ENCODE results near the gene GUK1.

Gene GUK1

DNA sequence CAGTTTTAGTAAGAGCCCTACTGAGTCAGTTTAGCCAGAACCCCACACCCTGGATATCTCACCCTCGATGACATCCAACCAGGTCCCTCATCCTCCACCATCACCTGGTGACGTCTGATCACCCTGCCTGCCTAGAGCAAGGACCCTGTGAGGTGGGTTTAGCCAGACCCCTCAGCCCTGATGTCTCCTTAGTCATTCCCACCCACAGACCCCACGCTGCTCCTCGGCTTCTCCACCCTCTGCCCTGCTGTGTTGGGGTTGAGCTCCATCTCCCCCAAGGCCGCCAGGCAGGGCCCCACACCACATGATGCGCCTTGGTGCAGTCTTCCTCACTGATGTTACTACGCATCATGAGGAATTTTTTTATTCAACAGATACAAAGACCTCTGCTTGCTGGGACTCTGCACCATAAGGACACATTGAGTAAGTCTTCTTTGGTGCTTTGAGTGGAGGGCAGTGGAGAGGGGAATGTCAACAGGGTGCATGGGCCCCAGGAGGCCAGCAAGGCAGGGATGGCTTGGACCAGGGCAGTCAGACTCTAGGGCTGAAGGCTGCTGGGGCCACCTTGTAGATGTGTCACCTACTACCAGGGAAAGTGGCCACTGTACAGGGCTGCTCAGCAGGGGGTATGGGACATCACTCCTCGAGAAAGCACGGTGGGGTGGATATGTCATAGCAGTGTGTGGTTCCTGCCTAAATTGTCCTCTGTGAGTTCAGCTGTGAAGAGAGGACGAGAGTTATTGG lies 23.9 kb downstream of the GUK1 start:
- DNase-seq: no peak

DNA sequence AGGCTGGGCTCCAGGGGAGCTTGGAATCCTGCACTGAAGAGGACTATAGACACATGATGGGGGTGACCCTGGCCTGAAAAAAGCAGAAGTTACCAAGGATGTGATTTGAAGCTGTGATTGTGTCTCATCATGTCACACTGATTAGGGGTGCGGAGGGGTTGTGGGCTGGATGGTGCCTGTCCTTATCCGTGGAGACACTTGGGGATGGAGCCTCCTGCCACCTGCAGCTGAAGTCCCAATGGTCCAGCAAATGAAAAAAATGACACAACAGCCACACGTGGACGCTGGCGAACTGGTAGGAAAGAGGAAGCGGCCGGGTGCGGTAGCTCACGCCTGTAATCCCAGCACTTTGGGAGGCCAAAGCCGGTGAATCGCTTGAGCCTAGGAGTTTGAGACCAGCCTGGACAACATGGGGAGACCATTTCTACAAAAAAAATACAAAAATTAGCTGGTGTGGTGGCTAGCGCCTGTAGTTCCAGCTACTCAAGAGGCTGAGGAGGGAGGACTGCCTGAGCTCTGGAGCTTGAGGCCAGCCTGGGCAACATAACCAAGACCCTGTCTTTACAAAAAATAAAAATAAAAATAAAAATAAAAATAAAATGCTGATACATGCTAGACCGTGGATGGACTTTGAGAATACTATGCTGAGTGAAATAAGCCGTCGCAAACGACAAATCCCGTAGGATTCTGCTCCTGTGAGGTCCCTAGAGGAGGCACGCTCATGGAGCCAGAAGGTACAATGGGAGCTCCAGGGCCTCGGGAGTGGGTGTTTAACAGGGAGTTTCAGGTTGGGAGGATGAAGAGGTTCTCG lies 24.7 kb downstream of the GUK1 start:
- DNase-seq: no peak

DNA sequence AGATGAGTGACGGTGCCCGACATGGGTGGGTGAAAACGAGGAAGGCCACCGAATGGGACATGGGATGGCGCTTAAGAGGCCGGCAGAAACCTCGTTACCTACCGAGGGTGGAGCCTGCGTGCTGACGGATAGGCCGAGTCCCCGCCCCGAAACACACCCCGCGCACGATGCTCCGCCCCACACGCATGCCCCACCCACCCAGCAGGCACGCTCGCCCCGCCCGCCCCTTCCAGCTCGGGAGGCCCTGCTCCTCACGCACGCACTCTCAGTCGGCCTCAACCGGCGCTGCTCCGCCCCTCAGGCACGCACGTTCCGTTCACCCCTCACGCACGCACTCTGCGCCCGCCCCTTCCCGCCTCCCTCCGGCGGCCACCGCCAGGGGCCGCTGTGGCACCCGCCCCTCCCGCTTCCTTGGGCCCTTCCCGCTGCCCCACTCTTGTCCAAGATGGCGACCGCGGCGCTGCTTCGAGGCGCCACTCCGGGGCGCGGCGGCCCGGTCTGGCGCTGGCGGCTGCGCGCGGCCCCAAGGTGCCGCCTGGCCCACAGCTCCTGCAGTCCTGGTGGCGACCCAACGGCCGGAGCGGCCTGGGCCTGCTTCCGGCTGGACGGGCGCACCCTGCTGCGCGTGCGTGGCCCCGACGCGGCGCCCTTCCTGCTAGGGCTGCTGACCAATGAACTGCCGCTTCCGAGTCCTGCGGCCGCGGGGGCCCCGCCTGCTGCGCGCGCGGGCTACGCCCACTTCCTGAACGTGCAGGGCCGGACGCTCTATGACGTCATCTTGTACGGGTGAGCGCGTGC lies 25.5 kb downstream of the GUK1 start, which contains the start of gene IBA57:
Gene IBA57, plus strand, starts transcription at position 433 of the 798 bp plus-strand sequence. Its CDS starts 13 bp downstream, at position 446.
- peak; percentile 100 for DNase-seq

DNA sequence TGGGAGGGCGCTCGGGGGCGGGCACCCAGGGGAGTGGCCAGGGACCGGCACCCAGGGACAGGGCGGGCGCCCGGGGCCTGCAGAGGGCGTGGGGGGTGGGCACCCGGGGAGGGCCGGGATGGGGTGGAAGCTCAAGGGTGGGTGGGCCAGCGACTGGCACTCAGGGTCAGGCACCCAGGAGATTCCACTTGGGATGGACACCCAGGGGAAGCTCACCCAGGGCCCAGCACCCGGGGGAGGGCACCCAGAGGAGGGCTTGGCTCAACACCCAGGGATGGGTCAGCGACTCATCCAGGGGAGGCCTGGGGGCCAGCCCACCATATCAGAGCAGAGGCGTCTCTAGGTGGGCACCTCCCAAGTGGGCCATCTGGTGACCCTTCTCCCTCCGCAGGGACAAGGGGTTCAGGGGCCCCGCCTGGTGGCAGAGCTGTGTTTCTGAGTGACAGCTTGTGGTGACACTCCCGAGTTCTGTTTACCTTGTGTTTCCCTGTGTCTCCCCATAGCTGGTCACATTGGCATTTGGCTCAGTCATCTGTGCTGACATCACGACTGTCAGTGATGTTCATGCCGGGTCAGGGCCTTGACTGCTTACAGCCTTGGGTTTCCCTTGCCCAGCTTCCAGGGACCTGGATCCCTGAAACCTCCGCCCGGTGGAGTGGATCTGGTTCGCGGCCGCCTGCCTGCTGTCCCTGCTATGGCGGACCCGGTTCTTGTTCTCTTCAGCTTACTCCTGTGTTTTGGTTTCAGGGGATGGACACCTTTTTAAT lies 26.3 kb downstream of the GUK1 start:
- DNase-seq: peak; percentile 73

DNA sequence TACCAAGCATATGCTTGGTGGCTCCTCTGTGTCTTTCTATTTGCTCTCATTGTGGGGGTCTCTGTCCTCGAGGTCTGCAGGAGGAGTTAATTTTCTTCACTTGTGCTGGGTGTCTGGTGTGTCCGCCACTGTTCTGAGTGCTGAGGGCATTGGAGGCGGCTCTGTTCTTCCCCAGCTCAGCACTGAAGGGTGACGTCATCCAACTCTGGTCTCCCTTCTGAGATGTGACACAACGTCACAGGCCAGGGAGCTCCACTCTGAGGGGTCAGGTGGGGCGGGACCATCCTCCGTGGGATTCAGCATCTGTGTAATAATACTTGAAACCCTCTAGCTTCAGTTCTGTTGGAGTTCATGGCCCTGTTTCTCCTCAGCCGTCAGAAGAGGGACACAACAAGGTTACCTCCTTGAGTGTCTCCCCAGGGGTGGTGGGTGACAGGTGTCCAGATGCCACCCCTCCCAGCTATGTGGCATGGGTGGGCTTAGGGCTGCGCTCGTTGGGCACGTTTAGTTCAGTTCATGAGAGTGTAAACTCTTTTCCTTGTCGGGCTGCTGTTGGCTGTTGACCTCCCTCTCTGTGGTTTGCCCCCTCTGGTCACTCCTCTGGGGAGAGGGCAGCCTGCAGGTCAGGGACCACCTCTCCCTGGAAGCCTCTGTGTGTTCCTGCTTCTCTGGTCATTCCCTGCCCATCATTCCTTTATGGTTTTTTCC lies 28.6 kb downstream of the GUK1 start:
- DNase-seq: no peak

DNA sequence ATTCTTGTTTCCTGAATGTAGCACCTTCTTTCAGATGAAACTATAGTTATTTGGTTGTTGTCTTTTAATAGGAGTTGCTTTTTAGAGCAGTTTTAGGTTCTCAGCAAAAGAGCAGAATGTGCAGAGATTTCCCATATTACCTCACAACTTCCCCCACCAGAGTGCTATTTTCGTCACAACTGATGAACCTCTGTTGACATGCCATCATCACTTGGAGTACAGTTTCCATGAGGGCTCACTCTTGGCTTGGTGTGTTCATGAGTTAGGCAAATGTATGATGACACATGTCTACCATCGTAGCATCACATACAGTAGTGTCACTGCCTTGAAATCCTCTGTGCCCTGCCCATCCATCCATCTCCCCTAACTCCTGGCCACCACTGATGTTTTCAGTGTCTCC lies 29.3 kb downstream of the GUK1 start:
- no peak for DNase-seq

DNA sequence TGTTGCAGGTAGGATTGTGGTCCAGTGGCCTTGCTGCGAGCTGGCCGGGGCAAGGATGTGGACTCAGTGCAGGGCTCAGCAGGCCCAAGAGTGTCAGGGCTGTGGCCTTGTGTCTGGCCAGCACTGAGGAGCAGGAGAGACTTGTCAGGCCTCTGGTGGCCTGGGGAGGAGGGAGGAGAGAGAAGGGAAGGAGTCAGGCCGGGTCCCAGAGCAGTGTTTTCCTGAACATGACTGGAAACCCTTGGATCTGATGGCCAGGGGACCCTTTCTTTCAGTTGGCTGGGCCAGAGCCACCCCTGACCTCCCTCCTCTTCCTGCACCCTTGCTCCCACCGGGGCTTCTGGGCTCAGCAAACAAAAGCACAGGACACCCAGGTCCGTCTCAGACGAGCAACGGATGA lies 30.6 kb downstream of the GUK1 start:
- DNase-seq: no peak

DNA sequence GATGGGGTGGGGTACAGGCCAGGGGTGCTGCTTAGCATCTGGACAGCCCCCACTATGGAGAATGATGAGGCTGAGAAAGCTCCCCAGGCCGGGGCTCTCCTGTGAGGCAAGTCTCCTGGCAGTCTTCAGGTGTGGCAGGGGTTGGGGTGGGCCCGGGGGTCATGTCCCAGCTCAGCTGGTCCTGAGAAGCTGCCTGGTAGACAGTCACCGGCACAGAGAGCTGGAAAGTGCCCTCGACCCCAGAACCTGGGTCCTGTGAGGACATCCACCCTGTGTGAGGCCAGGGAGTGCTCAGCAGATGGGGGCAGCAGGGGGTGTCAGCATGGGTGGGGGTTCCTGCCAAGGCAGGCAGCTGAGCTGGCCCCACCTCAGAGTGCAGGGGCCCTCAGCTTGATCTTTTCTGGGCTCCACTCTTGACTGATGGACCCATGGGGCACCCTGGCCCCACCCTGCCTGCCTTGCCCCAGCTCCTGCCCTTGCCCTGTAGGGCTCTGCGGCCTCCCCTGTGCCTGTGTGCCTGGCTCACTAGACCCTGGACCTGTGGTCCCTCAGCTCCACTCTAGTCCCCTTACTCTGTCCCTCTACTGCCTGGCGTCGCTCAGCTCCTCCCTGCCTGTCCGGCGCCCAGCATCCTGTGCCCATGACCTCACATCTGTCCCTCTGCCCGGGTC lies 31.3 kb downstream of the GUK1 start:
- DNase-seq: no peak

DNA sequence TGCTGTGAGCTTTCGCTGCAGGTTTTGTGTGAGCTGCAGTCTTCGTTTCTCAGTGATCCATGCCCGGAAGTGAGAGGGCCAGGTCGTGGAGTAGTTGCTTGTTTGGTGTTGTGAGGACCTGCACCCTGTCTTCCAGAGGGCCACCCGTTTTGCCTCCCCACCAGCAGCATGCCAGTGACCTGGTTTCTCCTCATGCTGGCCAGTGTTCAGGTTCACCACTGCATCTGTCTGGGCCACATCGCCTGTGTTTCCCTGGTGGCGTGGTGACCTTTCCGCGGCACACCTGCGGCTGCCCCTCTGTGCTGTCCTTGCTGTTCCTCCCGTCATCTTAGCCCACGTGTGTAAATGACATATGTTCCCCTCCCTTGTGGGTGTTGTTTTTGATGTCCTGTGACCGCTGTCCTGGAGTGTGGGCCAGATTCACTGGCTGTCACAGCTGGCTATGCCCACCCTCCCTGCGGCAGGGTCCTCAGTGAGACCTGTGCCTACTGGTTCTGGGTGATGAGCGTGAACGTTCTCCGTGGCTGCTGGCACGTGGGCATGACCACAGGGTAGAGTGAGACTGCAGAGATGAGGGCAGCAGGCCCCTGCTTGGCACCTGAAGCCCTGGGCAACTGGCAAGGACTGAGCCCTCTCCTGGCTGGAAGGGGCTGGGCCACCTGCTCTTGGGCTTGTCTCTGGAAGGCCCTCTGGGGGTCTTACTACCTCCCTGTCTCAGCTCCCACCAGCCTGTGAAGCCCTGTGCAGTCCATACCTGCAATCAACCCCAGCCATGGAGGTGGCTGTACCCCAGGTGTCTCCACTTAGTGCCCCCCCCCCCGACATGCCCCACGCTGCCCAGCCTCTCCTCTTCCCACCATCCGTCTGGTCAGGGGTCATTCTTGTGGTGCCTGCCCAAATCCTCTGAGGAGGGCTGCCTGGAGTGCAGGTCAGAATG lies 32.8 kb downstream of the GUK1 start:
- no peak for DNase-seq

DNA sequence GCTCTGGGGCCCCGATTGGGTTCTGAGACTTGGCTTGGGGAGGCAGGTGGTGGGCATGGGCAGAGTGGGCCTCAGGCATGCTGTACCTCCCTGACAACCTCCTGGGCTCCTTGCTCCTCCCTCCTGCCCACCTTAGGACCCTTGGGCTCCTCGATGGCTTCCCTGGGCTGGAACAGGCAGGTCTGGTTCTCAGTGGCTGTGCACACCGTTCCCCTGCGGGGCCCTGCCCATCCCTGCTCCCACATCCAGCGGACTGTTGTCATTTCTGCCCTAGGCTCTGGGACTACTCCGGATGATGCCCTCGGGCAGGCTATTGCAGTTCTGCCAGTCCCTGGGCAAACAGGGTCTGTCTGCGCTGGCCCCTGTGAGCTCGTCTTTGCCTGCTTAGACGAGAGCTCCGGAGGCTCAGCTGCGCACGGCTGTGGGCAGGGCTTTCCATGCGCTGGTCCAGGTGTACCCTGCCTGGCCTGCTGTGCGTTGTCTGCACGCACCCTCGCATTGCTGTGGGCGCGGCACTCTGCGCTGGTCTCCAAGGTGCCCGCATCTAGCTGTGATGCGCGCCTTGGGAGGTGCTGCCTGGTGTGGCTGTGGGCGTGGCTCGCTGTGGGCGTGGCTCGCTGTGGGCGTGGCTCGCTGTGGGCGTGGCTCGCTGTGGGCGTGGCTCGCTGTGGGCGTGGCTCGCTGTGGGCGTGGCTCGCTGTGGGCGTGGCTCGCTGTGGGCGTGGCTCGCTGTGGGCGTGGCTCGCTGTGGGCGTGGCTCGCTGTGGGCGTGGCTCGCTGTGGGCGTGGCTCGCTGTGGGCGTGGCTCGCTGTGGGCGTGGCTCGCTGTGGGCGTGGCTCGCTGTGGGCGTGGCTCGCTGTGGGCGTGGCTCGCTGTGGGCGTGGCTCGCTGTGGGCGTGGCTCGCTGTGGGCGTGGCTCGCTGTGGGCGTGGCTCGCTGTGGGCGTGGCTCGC lies 33.7 kb downstream of the GUK1 start:
- DNase-seq: peak; percentile 34

DNA sequence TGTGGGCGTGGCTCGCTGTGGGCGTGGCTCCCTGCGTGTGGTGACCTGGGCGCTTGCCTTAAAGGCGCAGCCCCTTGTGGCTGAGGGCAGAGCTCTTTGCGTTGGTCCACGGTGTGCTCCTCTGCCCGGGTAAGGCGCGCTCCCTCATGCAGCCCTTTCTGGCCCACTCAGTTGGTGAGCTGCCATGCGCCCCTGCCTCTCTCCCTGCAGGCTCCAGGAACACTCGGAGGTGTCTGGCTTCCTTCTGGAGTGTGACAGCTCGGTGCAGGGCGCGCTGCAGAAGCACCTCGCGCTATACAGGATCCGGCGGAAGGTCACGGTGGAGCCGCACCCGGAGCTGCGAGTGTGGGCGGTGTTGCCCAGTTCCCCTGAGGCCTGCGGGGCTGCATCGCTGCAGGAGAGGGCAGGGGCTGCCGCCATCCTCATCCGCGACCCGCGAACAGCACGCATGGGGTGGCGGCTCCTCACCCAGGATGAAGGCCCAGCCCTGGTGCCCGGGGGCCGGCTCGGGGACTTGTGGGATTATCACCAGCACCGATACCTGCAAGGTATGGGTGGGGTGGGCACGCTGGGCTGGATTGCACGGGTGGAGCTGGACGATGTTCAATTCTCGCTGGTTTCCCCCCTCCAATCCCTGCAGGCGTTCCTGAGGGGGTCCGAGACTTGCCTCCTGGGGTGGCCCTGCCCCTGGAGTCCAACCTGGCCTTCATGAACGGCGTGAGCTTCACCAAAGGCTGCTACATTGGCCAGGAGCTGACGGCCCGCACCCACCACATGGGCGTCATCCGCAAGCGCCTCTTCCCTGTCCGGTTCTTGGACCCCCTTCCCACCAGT lies 34.6 kb downstream of the GUK1 start:
- DNase-seq: no peak

DNA sequence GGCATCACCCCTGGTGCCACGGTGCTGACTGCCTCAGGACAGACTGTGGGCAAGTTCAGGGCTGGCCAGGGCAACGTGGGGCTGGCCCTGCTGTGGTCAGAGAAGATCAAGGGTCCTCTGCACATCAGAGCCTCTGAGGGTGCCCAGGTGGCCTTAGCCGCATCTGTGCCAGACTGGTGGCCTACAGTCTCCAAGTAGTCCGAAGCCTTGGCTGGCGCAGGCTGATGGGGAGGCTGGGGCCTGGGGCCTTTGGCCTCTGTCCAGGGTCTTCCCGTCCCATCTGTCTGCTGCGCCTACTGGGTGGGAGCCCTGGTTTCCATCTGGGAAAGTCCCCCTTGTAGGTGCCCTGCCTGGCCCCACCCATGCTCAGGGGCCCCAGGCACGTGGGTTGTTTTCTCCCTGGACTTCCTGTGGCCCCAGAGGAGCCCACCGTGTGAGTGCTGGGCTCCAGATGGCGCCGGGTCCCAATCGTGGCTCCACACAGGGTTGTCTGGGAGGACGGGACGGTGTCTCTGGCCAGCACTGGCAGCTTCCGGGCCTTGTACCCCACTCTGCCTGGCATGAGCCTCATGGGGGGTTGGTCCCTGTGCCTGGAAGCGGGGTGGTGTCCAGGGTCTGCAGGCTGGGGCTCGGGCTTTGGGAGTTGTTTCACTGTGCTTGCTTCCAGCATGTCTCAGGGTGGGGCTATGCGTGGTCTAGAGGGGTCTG lies 35.4 kb downstream of the GUK1 start:
- DNase-seq: no peak

DNA sequence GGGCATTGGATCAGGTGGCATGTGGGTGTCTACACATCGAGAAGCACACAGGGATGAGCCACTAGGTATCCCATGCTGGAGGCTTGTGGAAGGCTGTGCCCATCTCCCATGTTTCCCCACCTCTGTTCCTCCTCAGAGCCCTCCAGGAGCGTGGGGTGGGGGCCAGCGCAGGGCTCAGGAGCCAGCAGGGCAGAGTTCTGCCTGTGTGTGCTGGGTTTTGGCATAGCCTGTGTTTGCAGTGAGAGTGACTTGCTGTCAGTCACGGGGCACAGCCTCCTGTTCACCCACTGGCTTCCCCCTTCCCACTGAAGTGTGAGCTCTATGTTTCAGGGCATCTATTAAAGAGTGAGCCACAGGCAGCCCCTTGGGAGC lies 35.9 kb downstream of the GUK1 start:
- DNase-seq: no peak

DNA sequence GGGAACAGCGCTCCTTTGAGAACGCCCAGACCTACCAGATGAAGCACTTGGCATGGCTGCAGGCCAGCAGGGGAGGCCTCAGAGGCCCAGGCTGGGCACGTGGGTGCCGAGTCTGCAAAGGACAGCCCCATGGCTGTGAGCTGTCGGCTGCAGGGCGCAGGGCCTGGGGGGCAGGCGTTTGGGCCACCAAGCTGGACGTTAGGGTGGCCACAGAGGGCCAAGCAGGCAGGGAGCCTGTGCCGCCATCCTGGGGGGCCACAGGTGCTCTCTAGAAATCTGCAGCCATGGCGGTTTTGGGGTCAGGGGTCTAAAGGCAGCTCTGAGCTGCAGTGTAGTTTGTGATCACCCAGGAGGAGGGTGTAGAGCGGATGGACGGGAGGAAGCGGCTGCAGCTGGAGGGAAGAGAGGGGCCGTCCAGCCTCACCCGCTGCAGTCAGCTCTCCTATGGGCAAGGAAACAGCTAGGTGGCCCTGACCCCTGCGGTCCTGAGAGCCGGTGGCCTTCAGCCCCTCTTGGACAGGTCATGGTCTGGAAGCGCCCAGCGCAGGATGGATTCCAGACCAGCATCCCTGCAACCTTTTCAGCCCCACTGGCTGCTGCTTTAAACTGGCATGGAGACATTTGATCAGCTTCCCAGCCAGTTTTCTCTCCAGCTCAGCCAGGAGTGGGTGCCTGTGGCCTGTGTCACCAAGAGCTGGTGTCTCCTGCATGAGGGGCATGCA lies 36.5 kb downstream of the GUK1 start:
- DNase-seq: no peak

DNA sequence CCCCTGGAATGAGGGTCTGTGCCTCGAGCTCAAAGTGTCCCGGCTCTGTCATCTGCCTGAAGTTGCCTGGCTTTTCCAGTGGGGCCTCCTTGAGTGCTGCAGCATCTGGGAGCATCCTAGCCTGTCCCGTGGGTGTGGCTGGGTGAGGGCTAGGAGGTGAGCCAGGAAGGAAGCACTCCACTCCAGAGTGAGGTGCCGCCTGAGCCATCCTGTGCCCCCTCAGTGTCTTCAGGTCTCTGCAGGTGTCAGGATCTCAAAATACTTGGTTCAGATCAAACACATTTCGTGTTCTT lies 37.0 kb downstream of the GUK1 start:
- no peak for DNase-seq

DNA sequence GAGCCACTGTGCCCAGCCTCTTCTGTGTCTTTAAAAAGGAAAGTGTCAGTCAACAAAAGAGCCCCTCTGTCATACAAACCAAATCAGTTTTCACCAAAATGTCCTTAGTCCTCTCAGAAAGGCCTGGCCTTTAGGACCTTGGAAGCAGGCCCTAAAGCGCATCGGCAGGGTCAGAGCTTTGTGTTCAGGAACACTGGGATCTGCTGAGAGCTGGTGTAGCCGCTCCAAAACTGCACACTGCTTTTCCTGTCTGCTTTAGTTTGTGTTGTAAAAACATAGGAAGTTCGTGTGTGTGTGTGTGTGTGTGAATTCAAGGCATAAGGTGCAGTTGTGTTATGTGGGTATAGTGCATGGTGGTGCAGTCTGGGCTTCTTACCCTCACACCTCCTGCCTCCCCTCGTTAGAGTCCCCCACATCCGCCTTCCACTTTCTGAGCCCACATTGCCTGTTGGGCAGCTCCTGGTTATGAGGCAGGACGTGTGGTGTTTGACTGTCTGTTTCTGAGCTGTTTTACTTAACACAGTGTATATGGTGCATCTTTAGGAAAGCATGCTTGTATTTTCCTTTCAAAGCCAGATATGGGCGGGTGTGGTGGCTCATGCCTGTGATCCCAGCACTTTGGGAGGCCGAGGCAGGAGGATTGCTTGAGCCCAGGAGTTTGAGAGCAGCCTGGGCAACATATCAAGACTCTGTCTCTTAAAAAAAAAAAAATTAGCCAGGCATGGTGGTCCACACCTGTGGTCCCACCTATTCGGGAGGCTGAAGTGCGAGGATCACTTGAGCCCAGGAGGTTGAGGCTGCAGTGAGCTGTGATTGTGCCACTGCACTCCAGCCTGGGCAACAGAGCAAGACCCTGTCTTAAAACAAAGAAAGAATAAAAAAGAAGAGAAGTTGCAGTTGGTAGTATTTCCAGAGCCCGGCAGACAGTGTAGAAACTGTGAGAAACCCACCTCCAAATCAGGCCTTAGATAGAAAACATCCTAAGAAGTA lies 37.9 kb downstream of the GUK1 start:
- no peak for DNase-seq
